ENCODE data around the gene RNU1-2.
"Not testable (repeated sequence)": the region's sequence is repeated elsewhere in the genome, so short reads cannot be mapped to it uniquely, and the experiment has no call there.

RNU1-2 gene

GRCh38 chr1:16925635-16926490 lies 30.1 kb downstream of the RNU1-2 start:
- no peak for DNase-seq (ENCODE audit: low read depth, low spot score)

- no peak for DNase-seq (ENCODE audit: low read depth, low spot score)
These were observed 30.8 kb downstream of the RNU1-2 start for GRCh38 chr1:16926491-16927073.

DNA sequence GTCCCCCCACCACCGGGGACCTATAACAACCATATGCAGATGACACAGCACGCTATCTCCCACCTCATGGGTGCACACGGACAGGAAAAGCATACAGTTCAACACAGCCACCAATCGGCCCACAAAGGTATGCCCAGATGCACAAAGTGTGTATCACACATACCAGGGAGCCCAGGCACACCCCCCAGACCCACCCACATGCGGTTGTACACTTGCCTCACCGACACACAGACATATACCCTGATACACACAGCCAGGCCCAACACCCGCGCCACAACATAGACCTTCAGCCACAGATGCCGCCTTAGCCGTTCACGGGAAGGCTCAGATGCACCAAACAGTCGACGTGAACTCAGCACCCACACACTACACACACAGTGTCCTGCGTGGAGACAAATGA lies 31.5 kb downstream of the RNU1-2 start:
- DNase-seq (ENCODE audit: low read depth, low spot score), result no peak

GRCh38 chr1:16927711-16928485 lies 32.1 kb downstream of the RNU1-2 start:
- no peak for DNase-seq (ENCODE audit: low read depth, low spot score)

DNA sequence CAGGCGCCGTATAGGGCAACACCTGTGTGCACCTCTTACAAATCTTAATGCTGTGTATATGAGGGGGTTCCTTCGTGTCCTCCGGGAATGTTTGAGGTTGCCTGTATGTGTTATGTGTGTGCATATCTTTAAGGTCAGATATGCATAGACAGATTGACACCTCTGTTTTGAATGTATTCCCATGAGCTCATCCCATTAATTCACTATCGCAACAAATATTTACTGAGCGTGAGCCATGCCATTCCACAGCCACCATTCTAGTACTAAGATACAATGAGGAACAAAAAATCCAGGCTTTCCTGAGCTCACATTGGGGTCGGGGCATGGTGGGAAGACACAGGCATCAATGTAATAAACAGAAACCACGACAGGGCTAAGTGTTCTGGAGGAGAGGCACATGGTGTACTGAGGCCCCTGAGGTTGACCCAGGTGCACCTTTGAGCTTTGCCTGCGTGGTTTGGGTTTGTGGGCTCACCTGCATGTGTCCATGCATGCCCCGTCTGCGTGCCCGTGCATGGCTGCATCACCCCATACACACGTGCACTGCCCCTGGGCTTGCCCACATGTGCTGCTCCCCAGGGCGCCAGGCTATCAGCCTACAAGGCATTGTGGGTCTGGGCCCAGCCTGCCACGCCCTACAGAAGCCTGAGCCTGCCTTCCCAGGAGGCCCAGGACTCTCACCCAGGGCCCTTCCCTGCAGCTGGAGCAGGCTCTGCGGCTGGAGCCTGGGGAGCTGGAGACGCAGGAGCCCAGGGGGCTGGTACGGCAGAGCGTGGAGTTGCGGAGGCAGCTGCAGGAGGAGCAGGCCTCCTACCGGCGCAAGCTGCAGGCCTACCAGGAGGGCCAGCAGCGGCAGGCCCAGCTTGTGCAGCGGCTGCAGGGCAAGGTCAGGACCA lies 33.6 kb downstream of the RNU1-2 start:
- DNase-seq (ENCODE audit: low read depth, low spot score), result not testable (repeated sequence)

GRCh38 chr1:16931206-16931934 lies 35.6 kb downstream of the RNU1-2 start:
- not testable (repeated sequence) for DNase-seq (ENCODE audit: low read depth, low spot score)

GRCh38 chr1:16933945-16934344 lies 38.2 kb downstream of the RNU1-2 start:
- not testable (repeated sequence) for DNase-seq (ENCODE audit: low read depth, low spot score)

DNA sequence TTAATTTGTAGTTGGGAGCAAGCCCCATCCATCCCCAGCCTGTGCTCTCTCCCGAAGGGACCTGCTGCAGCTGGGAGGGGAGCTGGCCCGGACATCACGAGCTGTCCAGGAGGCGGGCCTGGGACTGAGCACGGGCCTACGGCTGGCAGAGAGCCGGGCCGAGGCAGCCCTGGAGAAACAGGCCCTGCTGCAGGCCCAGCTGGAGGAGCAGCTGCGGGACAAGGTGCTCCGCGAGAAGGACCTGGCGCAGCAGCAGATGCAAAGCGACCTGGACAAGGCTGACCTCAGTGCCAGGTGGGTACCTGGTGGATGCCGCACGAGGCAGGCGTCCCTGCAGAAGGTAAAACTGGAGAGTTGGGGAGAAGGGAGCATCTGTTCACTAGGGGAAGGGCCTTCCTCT lies 40.8 kb downstream of the RNU1-2 start:
- DNase-seq (ENCODE audit: low read depth, low spot score), result not testable (repeated sequence)

DNA sequence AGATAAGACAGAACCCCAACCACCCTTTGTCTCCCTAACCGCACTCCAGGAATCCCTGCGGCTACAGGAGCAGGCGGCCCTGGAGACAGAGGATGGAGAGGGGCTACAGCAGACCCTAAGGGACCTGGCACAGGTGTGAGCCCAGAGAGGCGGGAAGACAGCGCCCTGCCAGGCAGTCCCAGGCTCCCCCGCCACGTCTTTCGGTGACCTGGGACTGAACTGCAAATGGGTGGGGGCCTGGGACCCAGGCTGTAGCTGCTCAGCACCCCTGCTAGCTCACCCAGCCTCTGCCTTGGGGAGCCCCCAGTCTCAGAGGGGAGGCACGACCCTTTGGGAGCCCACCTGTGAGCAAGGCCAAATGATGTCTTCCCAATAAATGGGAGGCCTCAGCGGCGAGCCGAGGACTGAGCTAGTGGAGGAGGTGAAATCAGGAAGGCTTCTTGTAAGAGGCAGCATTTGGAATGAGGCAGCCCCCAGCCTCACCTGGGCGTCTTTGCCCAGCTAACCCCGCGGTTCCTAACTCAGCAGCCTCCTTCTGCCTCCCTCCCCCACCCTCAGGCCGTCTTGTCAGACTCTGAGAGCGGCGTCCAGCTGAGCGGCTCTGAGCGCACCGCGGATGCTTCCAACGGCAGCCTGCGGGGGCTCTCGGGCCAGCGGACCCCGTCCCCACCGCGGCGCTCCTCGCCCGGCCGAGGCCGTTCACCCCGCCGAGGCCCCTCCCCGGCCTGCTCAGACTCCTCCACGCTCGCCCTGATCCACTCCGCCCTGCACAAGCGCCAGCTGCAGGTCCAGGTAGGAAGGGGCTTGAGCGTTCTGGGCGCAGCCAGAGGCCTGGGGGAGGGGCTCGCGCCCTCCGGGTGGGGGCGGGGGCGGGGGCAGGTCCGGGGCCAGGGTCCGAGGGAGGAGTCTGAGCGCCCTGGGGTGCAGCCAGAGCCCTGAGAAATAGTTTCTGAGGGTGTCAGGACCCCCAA lies 42.9 kb downstream of the RNU1-2 start:
- no peak for DNase-seq (ENCODE audit: low read depth, low spot score)

DNA sequence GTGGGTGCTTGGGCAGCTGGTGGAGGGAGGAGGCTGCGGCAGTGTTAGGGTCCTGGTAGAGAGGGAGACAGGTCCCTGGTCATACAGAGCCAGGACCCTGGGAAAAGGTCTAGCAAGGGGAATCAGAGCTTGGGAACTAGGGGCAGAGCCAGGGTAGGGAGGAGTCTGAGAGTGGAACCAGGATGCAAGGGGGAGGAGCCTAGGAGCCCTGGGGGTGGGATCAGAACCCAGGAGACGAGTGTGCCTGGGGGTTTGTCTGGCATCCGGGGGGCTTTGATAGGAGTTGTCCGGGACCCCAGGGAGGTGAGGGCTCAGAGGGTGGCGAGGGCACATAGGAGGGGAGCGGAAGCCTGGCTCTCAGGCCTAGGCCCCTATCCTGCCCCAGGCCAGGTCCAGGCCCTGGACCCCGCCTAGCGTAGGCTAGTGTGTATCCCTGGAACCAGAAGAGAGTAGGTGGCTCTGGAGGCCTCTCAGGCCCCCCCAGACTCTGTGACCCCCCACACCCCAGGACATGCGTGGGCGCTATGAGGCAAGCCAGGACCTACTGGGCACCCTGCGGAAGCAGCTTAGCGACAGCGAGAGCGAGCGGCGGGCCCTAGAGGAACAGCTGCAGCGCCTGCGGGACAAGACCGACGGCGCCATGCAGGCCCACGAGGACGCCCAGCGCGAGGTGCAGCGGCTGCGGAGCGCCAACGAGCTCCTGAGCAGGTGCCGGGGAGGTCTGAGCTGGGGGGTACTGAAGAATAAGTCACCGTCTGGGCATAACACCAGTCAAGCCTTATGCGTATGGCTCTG lies 43.8 kb downstream of the RNU1-2 start:
- not testable (repeated sequence) for DNase-seq (ENCODE audit: low read depth, low spot score)

DNA sequence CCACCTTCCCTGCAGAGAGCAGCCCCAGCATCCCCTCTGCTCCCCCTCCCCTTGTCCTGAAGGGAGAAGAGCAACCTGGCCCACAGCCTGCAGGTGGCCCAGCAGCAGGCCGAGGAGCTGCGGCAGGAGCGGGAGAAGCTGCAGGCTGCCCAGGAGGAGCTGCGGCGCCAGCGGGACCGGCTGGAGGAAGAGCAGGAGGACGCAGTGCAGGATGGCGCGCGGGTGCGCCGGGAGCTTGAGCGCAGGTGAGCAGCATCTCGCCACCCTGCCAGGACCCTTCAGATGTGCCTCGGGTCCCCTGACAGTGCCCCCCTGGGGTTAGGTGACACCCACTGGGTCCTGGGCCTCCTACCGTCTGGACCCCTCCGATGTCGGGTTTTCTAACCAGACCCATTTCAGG lies 48.3 kb downstream of the RNU1-2 start:
- DNase-seq (ENCODE audit: low read depth, low spot score), result no peak

DNA sequence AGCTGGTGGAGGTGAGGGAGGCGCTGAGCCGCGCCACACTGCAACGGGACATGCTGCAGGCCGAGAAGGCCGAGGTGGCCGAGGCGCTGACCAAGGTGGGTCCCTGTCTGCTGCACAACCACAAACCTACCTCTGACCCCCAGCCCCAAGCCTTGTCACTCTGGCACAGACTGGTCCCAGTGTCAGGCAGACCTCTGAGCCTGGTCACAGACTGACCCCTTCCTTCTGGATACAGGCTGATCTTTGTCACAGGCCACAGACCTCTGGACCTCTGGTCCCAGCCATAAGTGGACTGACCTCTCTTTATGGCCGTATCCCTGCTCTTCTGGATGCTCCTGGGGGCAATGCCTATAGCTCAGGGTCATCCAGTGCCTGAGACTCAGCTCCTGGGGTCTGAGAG lies 49.7 kb downstream of the RNU1-2 start:
- DNase-seq (ENCODE audit: low read depth, low spot score), result not testable (repeated sequence)
